Measurements from ENCODE around the gene FTH1.
A peak's percentile ranks its signal among the peaks of the same experiment; 100 is the strongest.
"Not testable (repeated sequence)": the region's sequence is repeated elsewhere in the genome, so short reads cannot be mapped to it uniquely, and the experiment has no call there.

FTH1 gene

GRCh38 chr11:61963282-61964057 is 4.0 kb downstream of the FTH1 start:
- peak; percentile 73 for DNase-seq (ENCODE audit: low spot score)

- no peak for DNase-seq (ENCODE audit: low spot score)
These were observed 4.5 kb downstream of the FTH1 start for GRCh38 chr11:61963016-61963281.

GRCh38 chr11:61962213-61963015 is 5.0 kb downstream of the FTH1 start:
- DNase-seq (ENCODE audit: low spot score), result no peak

GRCh38 chr11:61961570-61962212 is 5.7 kb downstream of the FTH1 start:
- DNase-seq (ENCODE audit: low spot score), result peak; percentile 92

DNA sequence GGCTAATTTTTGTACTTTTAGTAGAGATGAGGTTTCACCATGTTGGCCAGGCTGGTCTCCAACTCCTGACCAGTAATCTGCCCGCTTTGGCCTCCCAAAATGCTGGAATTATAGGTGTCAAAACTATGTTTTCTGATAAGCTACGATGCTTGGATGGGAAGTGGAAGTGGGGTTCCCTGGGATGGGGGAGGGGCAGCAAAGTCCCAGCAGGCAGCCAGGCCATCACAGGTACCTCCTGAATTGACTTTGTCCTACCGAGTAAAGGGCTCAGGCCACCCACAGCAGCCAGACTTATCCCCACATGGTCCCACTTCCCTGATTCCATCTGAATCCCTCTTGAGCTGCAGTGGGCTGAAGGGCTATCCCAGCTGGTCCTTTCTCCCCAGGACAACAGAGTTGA is 6.9 kb downstream of the FTH1 start:
- DNase-seq (ENCODE audit: low spot score), result no peak

GRCh38 chr11:61959678-61960077 is 7.8 kb downstream of the FTH1 start:
- DNase-seq (ENCODE audit: low spot score), result no peak

- no peak for DNase-seq (ENCODE audit: low spot score)
These were observed 8.3 kb downstream of the FTH1 start for GRCh38 chr11:61959114-61959513.

DNA sequence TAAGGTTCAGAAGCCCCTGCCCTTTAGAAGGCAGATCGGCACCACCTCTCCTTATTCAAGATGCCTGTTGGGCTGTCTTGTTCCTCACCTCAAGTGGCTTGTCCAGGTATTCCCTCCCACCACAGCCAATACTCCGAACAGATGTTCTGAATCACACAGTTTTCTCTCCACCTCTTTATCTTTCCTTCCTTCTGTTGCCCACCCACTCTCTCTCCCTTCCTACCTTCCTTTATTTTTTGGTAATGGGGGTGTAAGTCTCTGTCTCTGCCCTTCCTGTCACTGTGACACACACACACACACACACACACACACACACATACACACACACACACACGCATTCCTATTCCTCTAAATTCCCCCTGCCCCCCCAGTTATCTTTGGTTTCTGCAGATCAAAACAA is 8.8 kb downstream of the FTH1 start:
- DNase-seq (ENCODE audit: low spot score), result no peak

DNA sequence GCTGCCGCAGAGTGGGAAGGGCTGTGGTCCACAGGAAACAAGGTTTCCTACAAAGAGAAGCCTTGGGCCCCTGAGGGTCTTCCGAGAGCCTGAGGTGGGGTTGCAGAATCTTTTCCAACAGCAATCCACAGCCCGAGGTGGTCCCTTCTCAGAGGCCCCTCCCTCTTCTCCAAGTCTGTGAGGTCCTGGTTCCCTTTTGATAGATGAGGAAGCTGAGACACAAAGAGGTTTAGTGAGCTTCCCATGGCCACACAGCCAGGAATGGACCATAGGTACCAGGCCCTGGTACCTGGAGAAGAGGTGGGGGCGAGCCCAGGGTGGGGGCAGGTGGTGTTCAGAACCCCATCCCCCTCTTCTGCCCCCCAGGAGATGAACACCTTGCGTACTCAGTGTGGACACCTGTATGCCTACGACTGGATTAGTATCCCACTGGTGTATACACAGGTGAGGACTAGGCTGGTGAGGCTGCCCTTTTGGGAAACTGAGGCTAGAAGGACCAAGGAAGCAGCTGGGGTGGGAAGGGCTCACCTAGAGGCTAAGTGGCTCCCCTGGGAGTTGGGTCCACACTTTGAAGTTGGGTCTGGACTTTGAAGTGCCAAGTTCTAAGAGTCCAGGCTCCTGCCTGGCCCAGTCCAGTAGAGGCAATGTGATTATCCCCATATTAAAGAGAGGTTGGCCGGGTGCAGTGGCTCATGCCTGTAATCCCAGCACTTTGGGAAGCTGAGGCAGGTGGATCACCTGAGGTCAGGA is 10.2 kb downstream of the FTH1 start:
- no peak for DNase-seq (ENCODE audit: low spot score)

GRCh38 chr11:61956191-61957020 is 11.0 kb downstream of the FTH1 start:
- no peak for DNase-seq (ENCODE audit: low spot score)

- no peak for DNase-seq (ENCODE audit: low spot score)
These were observed 11.9 kb downstream of the FTH1 start for GRCh38 chr11:61955422-61956135.

DNA sequence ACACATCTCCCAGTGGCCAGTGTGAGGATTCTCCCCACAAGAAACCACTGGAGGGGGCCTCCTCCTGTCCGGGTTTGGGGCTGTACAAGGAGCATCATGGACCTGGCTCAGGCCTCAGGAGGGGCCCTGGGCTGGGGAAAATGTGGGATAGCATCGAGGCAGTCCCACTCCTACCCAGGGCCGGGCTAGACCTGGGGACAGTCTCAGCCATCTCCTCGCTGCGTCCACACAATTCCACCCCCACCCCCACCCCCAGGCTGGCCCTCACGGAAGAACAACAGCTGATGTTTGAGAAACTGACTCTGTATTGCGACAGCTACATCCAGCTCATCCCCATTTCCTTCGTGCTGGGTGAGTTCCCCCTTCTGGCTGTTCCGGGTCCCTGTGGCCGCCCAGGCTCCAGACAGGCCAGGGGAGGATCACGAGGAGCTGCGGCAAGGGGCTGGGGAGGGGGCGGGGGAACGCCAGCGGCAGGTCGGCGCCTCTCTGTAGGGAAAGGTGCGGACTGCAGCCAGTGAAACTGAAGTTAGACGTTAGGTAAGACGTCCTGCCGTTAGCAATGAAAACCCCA is 12.5 kb downstream of the FTH1 start:
- DNase-seq (ENCODE audit: low spot score), result peak; percentile 54

- DNase-seq (ENCODE audit: low spot score), result no peak
These were observed 13.2 kb downstream of the FTH1 start for GRCh38 chr11:61954106-61954850.

DNA sequence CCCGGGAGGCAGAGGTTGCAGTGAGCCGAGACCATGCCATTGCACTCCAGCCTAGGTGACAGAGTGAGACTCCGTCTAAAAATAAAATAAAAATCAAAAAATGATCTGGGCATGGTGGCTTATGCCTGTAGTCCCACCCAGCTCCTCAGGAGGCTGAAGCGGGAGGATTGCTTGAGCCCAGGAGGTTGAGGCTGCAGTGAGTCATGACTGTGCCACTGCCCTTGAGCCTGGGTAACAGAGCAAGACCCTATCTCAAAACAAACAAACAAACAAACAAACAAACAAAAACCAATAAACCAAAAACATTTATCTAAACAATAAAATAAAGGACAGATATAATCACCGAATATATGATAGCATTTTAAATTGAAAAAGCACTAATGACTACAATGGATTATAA is 13.8 kb downstream of the FTH1 start:
- not testable (repeated sequence) for DNase-seq (ENCODE audit: low spot score)

DNA sequence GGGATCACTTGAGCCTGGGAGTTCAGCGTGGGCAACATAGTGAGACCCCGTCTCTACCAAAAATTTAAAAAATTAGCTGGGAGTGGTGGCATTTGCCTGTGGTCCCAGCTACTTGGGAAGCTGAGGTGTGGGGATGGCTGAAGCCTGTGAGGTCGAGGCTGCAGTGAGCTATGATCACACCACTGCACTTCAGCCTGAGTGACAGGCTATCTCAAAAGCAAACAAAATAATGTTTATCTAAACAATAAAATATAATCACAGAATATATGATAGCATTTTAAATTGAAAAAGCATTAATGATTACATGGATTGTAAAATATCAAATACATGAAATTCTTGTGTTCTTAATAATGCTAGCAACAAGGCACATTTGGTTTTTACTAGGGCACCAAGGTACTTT is 14.6 kb downstream of the FTH1 start:
- no peak for DNase-seq (ENCODE audit: low spot score)

GRCh38 chr11:61951484-61952135 is 15.8 kb downstream of the FTH1 start:
- DNase-seq (ENCODE audit: low spot score), result no peak

DNA sequence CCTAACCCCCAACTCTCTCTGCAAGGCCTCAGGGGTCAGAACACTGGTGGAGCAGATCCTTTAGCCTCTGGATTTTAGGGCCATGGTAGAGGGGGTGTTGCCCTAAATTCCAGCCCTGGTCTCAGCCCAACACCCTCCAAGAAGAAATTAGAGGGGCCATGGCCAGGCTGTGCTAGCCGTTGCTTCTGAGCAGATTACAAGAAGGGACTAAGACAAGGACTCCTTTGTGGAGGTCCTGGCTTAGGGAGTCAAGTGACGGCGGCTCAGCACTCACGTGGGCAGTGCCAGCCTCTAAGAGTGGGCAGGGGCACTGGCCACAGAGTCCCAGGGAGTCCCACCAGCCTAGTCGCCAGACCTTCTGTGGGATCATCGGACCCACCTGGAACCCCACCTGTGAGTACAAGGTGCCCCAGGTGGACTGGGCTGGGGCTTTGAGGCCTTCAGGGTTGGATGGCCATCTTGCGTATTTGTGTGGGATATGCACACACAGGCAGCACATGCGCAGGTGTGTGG is 17.3 kb downstream of the FTH1 start, which contains the start of gene BEST1:
Gene BEST1 (plus strand): TSS at position 317 of the 513 bp plus-strand sequence. CDS start 1,456 bp downstream, outside the sequence.
- DNase-seq (ENCODE audit: low spot score), result no peak

GRCh38 chr11:61949169-61950034 is 18.0 kb downstream of the FTH1 start:
- peak; percentile 35 for DNase-seq (ENCODE audit: low spot score)

Measured in kidney tubule cell (primary cell).